Measurements from ENCODE around the gene HERPUD2. TPM values are rescaled to one million over a fixed set of nuclear protein-coding genes. Genes with fewer than 3 reads are reported as not detected.

The HERPUD2 gene
- total RNA-seq, 2 donors from 2014 or later = 20.2 to 24.2 TPM

- no peaks in the 10 kb centered on the region for H3K36me3 ChIP-seq
- no peak for DNase-seq
- no peak overlapping the region for H3K4me3 ChIP-seq
- no peak for TF ChIP-seq CTCF (IDR thresholded peaks at IDR 0.05)
- intact Hi-C loops (cut with DNase I) = no loop called here
- H3K9me3 ChIP-seq = no peaks in the 10 kb centered on the region
- H3K27ac ChIP-seq = no peak overlapping the region
- no peak overlapping the region for H3K9ac ChIP-seq (ENCODE audit: low read depth in 2 of 2, low read length in 2 of 2)
- H3K27me3 ChIP-seq = no peaks in the 10 kb centered on the region
- no peaks in the 10 kb centered on the region for H3K4me1 ChIP-seq
These were observed 36.4 kb upstream of the HERPUD2 start for GRCh38 chr7:35731349-35731748.

GRCh38 chr7:35729061-35729783 is 34.3 kb upstream of the HERPUD2 start:
- no peak for DNase-seq
- H3K27me3 ChIP-seq = no peaks in the 10 kb centered on the region

GRCh38 chr7:35728412-35729060 is 33.6 kb upstream of the HERPUD2 start:
- no peak for DNase-seq
- Histone ChIP-seq H3K36me3 (no peaks in the 10 kb centered on the region), H3K4me1 (no peaks in the 10 kb centered on the region), H3K9ac (ENCODE audit: low read depth in 2 of 2, low read length in 2 of 2) (no peak overlapping the region), H3K9me3 (no peaks in the 10 kb centered on the region), H3K27me3 (no peaks in the 10 kb centered on the region), H3K4me3 (no peak overlapping the region), H3K27ac (no peak overlapping the region)
- no peak for TF ChIP-seq CTCF (IDR thresholded peaks at IDR 0.05)
- intact Hi-C loops (cut with DNase I) = no loop called here

More at GRCh38 chr7:35729061-35729783, 34.3 kb upstream of the HERPUD2 start:
- intact Hi-C loops (cut with DNase I) = no loop called here
- H3K27ac ChIP-seq = peak overlapping the region; percentile 1
- no peak overlapping the region for H3K4me3 ChIP-seq
- TF ChIP-seq CTCF (IDR thresholded peaks at IDR 0.05) = no peak
- no peaks in the 10 kb centered on the region for H3K4me1 ChIP-seq
- no peaks in the 10 kb centered on the region for H3K36me3 ChIP-seq
- no peak overlapping the region for H3K9ac ChIP-seq (ENCODE audit: low read depth in 2 of 2, low read length in 2 of 2)
- H3K9me3 ChIP-seq = no peaks in the 10 kb centered on the region

- Histone ChIP-seq H3K9me3 (no peaks in the 10 kb centered on the region), H3K36me3 (no peaks in the 10 kb centered on the region), H3K4me3 (no peak overlapping the region), H3K27ac (no peak overlapping the region), H3K27me3 (no peaks in the 10 kb centered on the region), H3K9ac (ENCODE audit: low read depth in 2 of 2, low read length in 2 of 2) (no peak overlapping the region), H3K4me1 (no peaks in the 10 kb centered on the region)
- intact Hi-C loops (cut with DNase I) = no loop called here
- DNase-seq = no peak
- no peak for TF ChIP-seq CTCF (IDR thresholded peaks at IDR 0.05)
These were observed 32.6 kb upstream of the HERPUD2 start for GRCh38 chr7:35727571-35727970.

- H3K9ac ChIP-seq (ENCODE audit: low read depth in 2 of 2, low read length in 2 of 2) = no peak overlapping the region
- intact Hi-C loops (cut with DNase I) = no loop called here
- DNase-seq = no peak
- no peaks in the 10 kb centered on the region for H3K9me3 ChIP-seq
- TF ChIP-seq CTCF (IDR thresholded peaks at IDR 0.05) = no peak
- no peak overlapping the region for H3K27ac ChIP-seq
- no peaks in the 10 kb centered on the region for H3K36me3 ChIP-seq
- H3K4me1 ChIP-seq = no peaks in the 10 kb centered on the region
- H3K27me3 ChIP-seq = no peaks in the 10 kb centered on the region
- no peak overlapping the region for H3K4me3 ChIP-seq
These were observed 31.7 kb upstream of the HERPUD2 start for GRCh38 chr7:35726654-35727053.

All from colonic mucosa (tissue), 4 donors.